Measurements from ENCODE around the gene CASQ2. TPM values are rescaled to one million over a fixed set of nuclear protein-coding genes. Genes with fewer than 3 reads are reported as not detected.
A peak's percentile ranks its signal among the peaks of the same experiment; 100 is the strongest.

The CASQ2 gene
- polyA plus RNA-seq, 3 donors: not detected

GRCh38 chr1:115651391-115651790 is 117.1 kb downstream of the CASQ2 start:
- WGBS (ENCODE audit: insufficient coverage): no CpG with 5 or more reads among the region's 8 CpGs
- Mint-ChIP-seq H3K27ac (no peak overlapping the region), H3K9me3 (no peaks in the 10 kb centered on the region), H3K4me3 (no peak overlapping the region), H3K36me3 (peaks cover 5 to 15% of the 10 kb centered on the region in 2 donors), H3K4me1 (peaks cover 15% of the 10 kb centered on the region), H3K27me3 (ENCODE audit: low read depth in 3 of 3) (peaks cover 0 to 3% (median 0%) of the 10 kb centered on the region in 3 donors)
- Histone ChIP-seq H3K4me2 (replicated peaks; ENCODE audit: extremely low read depth, low read length, poor library complexity, severe bottlenecking) (no peak overlapping the region), H4K20me1 (ENCODE audit: insufficient read depth, low read length) (no peaks in the 10 kb centered on the region), H3K79me2 (ENCODE audit: insufficient read depth, low read length) (no peaks in the 10 kb centered on the region), H3K9me3 (replicated peaks in 1 of 2; ENCODE audit: control insufficient read depth in 1 of 2, insufficient read depth in 1 of 2, low read length in 2 of 2) (no peaks in the 10 kb centered on the region), H3K27ac (ENCODE audit: low read depth in 1 of 2, low read length in 2 of 2) (no peak overlapping the region), H3K36me3 (replicated peaks in 1 of 2; ENCODE audit: control insufficient read depth in 1 of 2, insufficient read depth in 2 of 2, low read length in 2 of 2) (peaks cover 0 to 12% of the 10 kb centered on the region in 2 donors), H3K27me3 (ENCODE audit: control insufficient read depth in 2 of 2, insufficient read depth in 2 of 2, low read length in 2 of 2) (no peaks in the 10 kb centered on the region), H3K4me3 (replicated peaks in 1 of 3; ENCODE audit: low read depth in 2 of 3, low read length in 3 of 3) (no peak overlapping the region), H3K4me1 (ENCODE audit: control insufficient read depth in 1 of 2, insufficient read depth in 2 of 2, low read length in 2 of 2) (peaks cover 0 to 6% of the 10 kb centered on the region in 2 donors), H2AFZ (ENCODE audit: insufficient read depth, low read depth, low read length, poor library complexity, severe bottlenecking) (no peak overlapping the region), H3K9ac (ENCODE audit: insufficient read depth, low read length, poor library complexity, severe bottlenecking) (no peak overlapping the region)
- no peak for DNase-seq
- intact Hi-C loops (cut with micrococcal nuclease): no loop called here
- no peak for TF ChIP-seq CTCF (IDR thresholded peaks at IDR 0.05)

GRCh38 chr1:115650961-115651360 is 117.6 kb downstream of the CASQ2 start:
- Mint-ChIP-seq H3K4me3 (no peak overlapping the region), H3K36me3 (peaks cover 5 to 15% of the 10 kb centered on the region in 2 donors), H3K9me3 (no peaks in the 10 kb centered on the region), H3K4me1 (peaks cover 15% of the 10 kb centered on the region), H3K27me3 (ENCODE audit: low read depth in 3 of 3) (peaks cover 0 to 3% (median 0%) of the 10 kb centered on the region in 3 donors), H3K27ac (peak overlapping the region in 1 of 7 donors; percentile 36)
- Histone ChIP-seq H4K20me1 (ENCODE audit: insufficient read depth, low read length) (no peaks in the 10 kb centered on the region), H2AFZ (ENCODE audit: insufficient read depth, low read depth, low read length, poor library complexity, severe bottlenecking) (no peak overlapping the region), H3K9ac (ENCODE audit: insufficient read depth, low read length, poor library complexity, severe bottlenecking) (no peak overlapping the region), H3K27ac (ENCODE audit: low read depth in 1 of 2, low read length in 2 of 2) (no peak overlapping the region), H3K4me3 (replicated peaks in 1 of 3; ENCODE audit: low read depth in 2 of 3, low read length in 3 of 3) (no peak overlapping the region), H3K4me2 (replicated peaks; ENCODE audit: extremely low read depth, low read length, poor library complexity, severe bottlenecking) (no peak overlapping the region), H3K9me3 (replicated peaks in 1 of 2; ENCODE audit: control insufficient read depth in 1 of 2, insufficient read depth in 1 of 2, low read length in 2 of 2) (no peaks in the 10 kb centered on the region), H3K27me3 (ENCODE audit: control insufficient read depth in 2 of 2, insufficient read depth in 2 of 2, low read length in 2 of 2) (no peaks in the 10 kb centered on the region), H3K36me3 (replicated peaks in 1 of 2; ENCODE audit: control insufficient read depth in 1 of 2, insufficient read depth in 2 of 2, low read length in 2 of 2) (peaks cover 0 to 12% of the 10 kb centered on the region in 2 donors), H3K4me1 (ENCODE audit: control insufficient read depth in 1 of 2, insufficient read depth in 2 of 2, low read length in 2 of 2) (peaks cover 0 to 6% of the 10 kb centered on the region in 2 donors), H3K79me2 (ENCODE audit: insufficient read depth, low read length) (no peaks in the 10 kb centered on the region)
- no peak for TF ChIP-seq CTCF (IDR thresholded peaks at IDR 0.05)
- WGBS (ENCODE audit: insufficient coverage): no CpG with 5 or more reads among the region's 3 CpGs
- intact Hi-C loops (cut with micrococcal nuclease): no loop called here
- DNase-seq: no peak

Other genes starting within 250 kb of the CASQ2 start
- gene VANGL1, start 126.7 kb downstream of the CASQ2 start, polyA plus RNA-seq: 1 to 10 TPM in 2 of 3 donors, under 1 TPM in 1; 0.67 to 2.0 (median 1.3) TPM
- under 1 TPM in 1 of 3 donors, not detected in 2; 0.03 TPM for gene NHLH2, start 72.4 kb upstream of the CASQ2 start, polyA plus RNA-seq
- gene SLC22A15, start 207.8 kb upstream of the CASQ2 start, polyA plus RNA-seq: 10 to 100 TPM in 1 of 3 donors, 1 to 10 TPM in 2; 3.2 to 33.4 (median 4.5) TPM